OCI-LY3 (cell line): ENCODE measurements around the gene AKTIP.

Source experiments
- H2AFZ ChIP-seq: fragments of 200-600, 300-600 bp; shearing (Covaris generic); 2 replicates; pipeline ENCODE4 v1.6.0; 2014; ENCODE audit warnings: antibody characterized with exemption, low read depth, low read length
- H3K27ac ChIP-seq: fragments of 200-600, 300-600 bp; sonication (generic); 2 replicates; pipeline ENCODE4 v1.5.1; 2014; ENCODE audit warnings: mild to moderate bottlenecking, low read length, moderate library complexity, mixed read lengths
- H3K27me3 ChIP-seq: fragments of 200-600, 300-600 bp; sonication (generic); 2 replicates; pipeline ENCODE4 v1.6.1; 2014; ENCODE audit warnings: low read depth, low read length, mixed read lengths
- H3K36me3 ChIP-seq: fragments of 200-600, 300-600 bp; sonication (generic); replicated peaks from 2 replicates; pipeline ENCODE3; 2014; ENCODE audit warnings: low read depth, low read length, mixed read lengths
- H3K4me1 ChIP-seq: fragments of 300-600, 200-600 bp; sonication (generic); 2 replicates; pipeline ENCODE4 v1.6.1; 2014; ENCODE audit warnings: low read length, mixed read lengths
- H3K4me2 ChIP-seq: fragments of 200-600, 300-600 bp; sonication (generic); 2 replicates; pipeline ENCODE4 v1.6.1; 2014; ENCODE audit warnings: low read length, mixed read lengths
- H3K4me3 ChIP-seq: fragments of 300-600, 200-600 bp; sonication (generic); 2 replicates; pipeline ENCODE4 v1.5.1; 2014; ENCODE audit warnings: antibody characterized with exemption, mild to moderate bottlenecking, low read length, moderate library complexity
- H3K79me2 ChIP-seq: fragments of 300-600, 200-600 bp; shearing (Covaris generic); 2 replicates; pipeline ENCODE4 v1.6.1; 2014; ENCODE audit warnings: mild to moderate bottlenecking, low read length, mixed read lengths
- H3K9ac ChIP-seq: fragments of 300-600, 200-600 bp; shearing (Covaris generic); 2 replicates; pipeline ENCODE4 v1.6.0; 2014; ENCODE audit warnings: mild to moderate bottlenecking, low read length, moderate library complexity
- H3K9me3 ChIP-seq: fragments of 200-600, 300-600 bp; shearing (Covaris generic); 2 replicates; pipeline ENCODE4 v1.6.1; 2014; ENCODE audit warnings: low read length, mixed read lengths; ENCODE audit not compliant: insufficient read depth
- H4K20me1 ChIP-seq: fragments of 200-600, 300-600 bp; sonication (generic); 2 replicates; pipeline ENCODE4 v1.6.1; 2016; ENCODE audit warnings: low read length, mixed read lengths; ENCODE audit not compliant: insufficient read depth
- CTCF ChIP-seq: fragments of 200-600, 300-600 bp; sonication (generic); IDR thresholded peaks from 2 replicates; pipeline ENCODE4 v1.5.1; 2014; ENCODE audit warnings: antibody characterized with exemption, low read length, low read depth
- EZH2phosphoT487 ChIP-seq: fragments of 200-600 bp; shearing (Covaris generic); IDR thresholded peaks from 2 replicates; pipeline ENCODE4 v1.6.1; 2018; ENCODE audit warnings: antibody characterized with exemption, mixed run types, low read depth

The AKTIP gene

GRCh38 chr16:53494636-53495035 lies 8.4 kb downstream of the AKTIP start:
- no peaks in the 10 kb centered on the region for H3K9me3 ChIP-seq
- no peak overlapping the region for H3K4me2 ChIP-seq
- no peaks in the 10 kb centered on the region for H3K79me2 ChIP-seq
- H3K36me3 ChIP-seq = peaks cover 41% of the 10 kb centered on the region
- no peak overlapping the region for H3K4me3 ChIP-seq
- TF ChIP-seq CTCF = no peak
- TF ChIP-seq EZH2phosphoT487 = no peak
- H3K4me1 ChIP-seq = no peaks in the 10 kb centered on the region
- H3K27me3 ChIP-seq = no peaks in the 10 kb centered on the region
- H3K9ac ChIP-seq = no peak overlapping the region
- no peaks in the 10 kb centered on the region for H4K20me1 ChIP-seq
- no peak overlapping the region for H3K27ac ChIP-seq
- H2AFZ ChIP-seq = no peak overlapping the region

GRCh38 chr16:53492503-53492902 lies 10.5 kb downstream of the AKTIP start:
- no peaks in the 10 kb centered on the region for H3K27me3 ChIP-seq
- no peaks in the 10 kb centered on the region for H4K20me1 ChIP-seq
- no peaks in the 10 kb centered on the region for H3K79me2 ChIP-seq
- H3K4me1 ChIP-seq = no peaks in the 10 kb centered on the region
- peaks cover 53% of the 10 kb centered on the region for H3K36me3 ChIP-seq
- H2AFZ ChIP-seq = no peak overlapping the region
- TF ChIP-seq EZH2phosphoT487 (no peak), CTCF (no peak)
- no peak overlapping the region for H3K9ac ChIP-seq
- H3K9me3 ChIP-seq = no peaks in the 10 kb centered on the region
- H3K4me3 ChIP-seq = no peak overlapping the region
- no peak overlapping the region for H3K4me2 ChIP-seq
- H3K27ac ChIP-seq = no peak overlapping the region

GRCh38 chr16:53489755-53490154 lies 13.3 kb downstream of the AKTIP start:
- Histone ChIP-seq H3K9ac (no peak overlapping the region), H4K20me1 (no peaks in the 10 kb centered on the region), H3K4me3 (no peak overlapping the region), H3K36me3 (peaks cover 69% of the 10 kb centered on the region), H3K4me1 (no peaks in the 10 kb centered on the region), H3K79me2 (no peaks in the 10 kb centered on the region), H2AFZ (no peak overlapping the region), H3K9me3 (no peaks in the 10 kb centered on the region; the same call in 1 of the 2 replicates), H3K27me3 (no peaks in the 10 kb centered on the region), H3K27ac (no peak overlapping the region), H3K4me2 (no peak overlapping the region)
- TF ChIP-seq EZH2phosphoT487 (no peak), CTCF (no peak)

- Histone ChIP-seq H3K9ac (no peak overlapping the region), H3K27ac (no peak overlapping the region), H3K79me2 (no peaks in the 10 kb centered on the region), H3K4me1 (no peaks in the 10 kb centered on the region), H4K20me1 (no peaks in the 10 kb centered on the region), H3K36me3 (peaks cover 83% of the 10 kb centered on the region), H3K27me3 (no peaks in the 10 kb centered on the region), H2AFZ (no peak overlapping the region), H3K9me3 (no peaks in the 10 kb centered on the region; the same call in 1 of the 2 replicates), H3K4me2 (no peak overlapping the region), H3K4me3 (no peak overlapping the region)
- TF ChIP-seq EZH2phosphoT487 (no peak), CTCF (no peak)
Observed at GRCh38 chr16:53486230-53486629, 16.8 kb downstream of the AKTIP start.
